IPS-11a (cell line): ENCODE measurements around the gene NPHS1.

Experiments used
- H3K4me3 ChIP-seq: one replicate; pipeline ENCODE4 v1.5.1; 2013; ENCODE audit warnings: low read depth, low read length, control low read depth

The NPHS1 gene

GRCh38 chr19:35789195-35789977 is 62.9 kb downstream of the NPHS1 start:
- H3K4me3 ChIP-seq: no peak overlapping the region

GRCh38 chr19:35788205-35788960 is 63.9 kb downstream of the NPHS1 start:
- no peak overlapping the region for H3K4me3 ChIP-seq

- H3K4me3 ChIP-seq: no peak overlapping the region
Observed at GRCh38 chr19:35787227-35787799, 65.0 kb downstream of the NPHS1 start.

GRCh38 chr19:35786299-35787160 is 65.8 kb downstream of the NPHS1 start:
- no peak overlapping the region for H3K4me3 ChIP-seq

GRCh38 chr19:35785339-35785627 is 67.0 kb downstream of the NPHS1 start:
- H3K4me3 ChIP-seq: peak overlapping the region; percentile 33

GRCh38 chr19:35784503-35785338 is 67.6 kb downstream of the NPHS1 start:
- peak overlapping the region; percentile 37 for H3K4me3 ChIP-seq

GRCh38 chr19:35783469-35784434 is 68.6 kb downstream of the NPHS1 start:
- H3K4me3 ChIP-seq: peak overlapping the region; percentile 37

- no peak overlapping the region for H3K4me3 ChIP-seq
Observed at GRCh38 chr19:35782589-35782988, 69.7 kb downstream of the NPHS1 start.

- H3K4me3 ChIP-seq: no peak overlapping the region
Observed at GRCh38 chr19:35781650-35782049, 70.7 kb downstream of the NPHS1 start.

- no peak overlapping the region for H3K4me3 ChIP-seq
Observed at GRCh38 chr19:35780717-35781116, 71.6 kb downstream of the NPHS1 start.

GRCh38 chr19:35780058-35780457 is 72.2 kb downstream of the NPHS1 start:
- H3K4me3 ChIP-seq: no peak overlapping the region

- H3K4me3 ChIP-seq: no peak overlapping the region
Observed at GRCh38 chr19:35779033-35779432, 73.3 kb downstream of the NPHS1 start.

GRCh38 chr19:35777961-35778360 is 74.3 kb downstream of the NPHS1 start:
- no peak overlapping the region for H3K4me3 ChIP-seq

GRCh38 chr19:35777086-35777841 is 75.0 kb downstream of the NPHS1 start:
- H3K4me3 ChIP-seq: no peak overlapping the region

GRCh38 chr19:35776102-35776788 is 76.1 kb downstream of the NPHS1 start:
- H3K4me3 ChIP-seq: no peak overlapping the region
